ENCODE results near the gene NR4A1.

DNA sequence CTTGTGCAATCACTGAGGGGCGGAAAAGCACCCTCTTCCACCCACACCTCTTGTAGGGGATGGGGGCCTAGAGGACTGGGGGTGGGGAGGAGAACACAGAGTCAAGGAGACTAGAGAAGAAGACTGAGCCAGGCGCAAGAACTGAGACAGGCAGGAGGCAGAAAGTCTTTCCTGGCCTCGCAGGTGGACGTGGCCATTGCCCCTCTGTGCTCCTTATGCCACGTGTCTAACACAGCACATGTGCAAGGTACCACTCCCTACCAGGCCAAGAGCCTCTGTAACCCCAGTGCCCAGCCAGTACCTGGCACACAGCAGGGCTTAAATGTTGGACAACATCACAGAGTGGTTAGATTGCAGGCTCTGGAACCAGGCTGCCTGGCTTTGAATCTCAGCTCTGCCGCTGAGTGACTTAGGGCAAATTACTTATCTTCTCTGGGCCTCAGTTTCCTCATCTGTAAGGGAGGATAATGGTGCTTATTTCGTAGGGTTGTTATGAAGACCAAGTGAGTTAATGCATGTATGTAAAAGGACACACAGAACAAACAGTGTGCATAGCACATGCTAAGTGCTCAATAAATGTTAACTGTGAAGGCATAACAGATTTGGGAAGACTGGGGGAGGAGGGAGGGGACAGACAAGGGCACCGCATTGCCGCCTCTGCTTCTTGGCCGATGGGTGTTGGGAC lies 45.9 kb upstream of the NR4A1 start:
- no peak for TF ChIP-seq POLR2A (IDR thresholded peaks at IDR 0.05; ENCODE audit: low read length)
- no peak for TF ChIP-seq GATA1 (IDR thresholded peaks at IDR 0.05; ENCODE audit: low read depth, low read length)

Measured in erythroblast (primary cell).